ENCODE data around the gene ELAVL2.

The ELAVL2 gene

DNA sequence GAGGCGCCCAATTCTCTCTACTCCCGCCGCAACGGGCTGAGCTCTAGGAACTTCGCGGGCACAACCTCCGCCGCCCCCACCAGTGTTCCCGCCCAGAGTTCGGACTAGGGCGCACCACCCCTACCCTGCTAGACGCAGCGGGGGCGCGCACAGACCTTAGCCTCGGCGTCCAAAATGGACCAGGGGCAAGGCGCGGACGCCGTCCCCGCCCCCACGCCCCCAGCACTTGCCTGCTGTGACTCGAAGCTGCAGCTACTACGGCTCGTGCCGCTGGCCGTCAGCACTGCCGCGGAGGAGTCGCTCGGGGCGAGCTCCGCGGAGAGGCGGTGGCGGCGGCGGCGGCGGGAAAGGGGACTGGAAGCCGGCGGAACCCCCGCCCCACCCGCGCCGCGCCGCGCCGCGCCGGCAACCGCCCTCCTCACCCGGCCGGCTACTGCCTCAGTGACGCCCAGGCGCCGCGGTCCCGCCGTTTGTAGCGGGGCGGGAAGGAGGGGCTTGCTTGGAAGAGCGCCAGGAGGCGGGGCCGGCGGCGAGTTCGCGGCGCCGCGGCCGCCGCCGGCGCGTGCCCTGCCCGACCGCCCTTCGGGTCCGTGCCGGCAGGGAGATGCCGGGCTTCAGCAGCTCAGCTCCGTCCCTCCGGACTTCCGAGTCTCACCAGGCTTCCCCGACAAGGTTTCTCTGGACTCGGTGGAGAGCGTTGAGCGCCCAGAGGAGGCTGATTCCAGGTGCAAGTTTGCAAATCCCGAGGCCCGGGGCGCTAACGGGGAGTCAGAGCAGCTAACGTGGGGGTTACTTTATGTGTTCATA lies 4.5 kb downstream of the ELAVL2 start:
- DNase-seq, result no peak

- no peak for DNase-seq
Observed at GRCh38 chr9:23820451-23821374, 5.3 kb downstream of the ELAVL2 start.

- no peak for DNase-seq
Observed at GRCh38 chr9:23819403-23819802, 6.6 kb downstream of the ELAVL2 start.

DNA sequence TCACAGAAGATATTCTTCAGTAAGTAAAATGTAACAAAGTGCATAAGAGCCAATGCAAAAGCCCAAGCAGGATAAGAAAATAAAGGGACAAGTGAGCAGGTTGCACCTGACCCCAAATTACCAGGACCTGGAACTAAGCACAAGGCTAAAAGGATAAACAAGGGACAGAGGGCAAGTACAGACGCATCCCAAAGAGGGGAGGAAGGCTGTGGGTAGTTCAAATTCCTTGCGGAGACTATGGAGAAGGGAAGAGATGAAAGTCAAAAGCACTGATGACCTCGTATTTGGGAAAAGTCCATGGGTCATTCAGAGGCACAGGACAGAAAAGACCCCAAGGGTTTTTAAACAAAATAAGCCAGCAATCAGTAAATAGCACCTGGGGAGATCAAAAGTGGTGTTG lies 11.8 kb downstream of the ELAVL2 start:
- DNase-seq, result no peak

DNA sequence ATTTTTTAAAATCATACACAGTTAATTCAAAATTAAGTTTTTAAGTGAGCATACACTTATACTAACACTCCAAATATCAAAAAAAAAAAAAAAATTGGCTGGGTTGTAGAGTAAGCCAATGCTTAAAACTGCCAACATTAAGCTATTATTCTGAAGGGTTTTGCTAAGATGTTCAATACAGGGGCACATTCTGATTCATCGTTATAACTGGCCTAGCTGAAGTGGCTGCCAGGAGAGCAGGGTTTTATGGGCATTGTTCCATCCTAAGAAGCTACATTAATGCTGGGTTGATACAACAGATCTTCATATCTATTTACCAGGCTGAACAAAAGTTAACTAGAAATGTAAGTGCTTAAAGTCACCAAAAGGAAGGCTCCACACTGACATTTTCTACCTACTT lies 13.4 kb downstream of the ELAVL2 start:
- no peak for DNase-seq

DNA sequence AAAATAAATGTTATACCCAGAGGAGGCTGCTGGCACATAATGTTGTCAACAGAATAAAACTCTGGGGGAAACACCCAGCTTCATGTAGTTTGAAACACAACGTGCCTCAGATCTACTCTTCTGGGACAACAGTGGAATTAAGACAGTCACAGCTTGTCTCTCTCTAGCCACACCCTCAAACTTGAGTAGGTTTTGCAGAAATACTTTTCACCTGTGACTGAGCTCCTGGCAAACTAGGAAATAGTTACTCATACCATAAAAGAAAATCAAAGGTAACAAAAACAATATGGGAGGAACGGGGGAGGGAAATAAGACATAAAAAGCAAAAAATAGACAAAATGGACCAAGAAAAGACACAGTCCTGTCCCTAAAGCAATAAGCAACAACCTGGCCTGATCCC lies 14.4 kb downstream of the ELAVL2 start:
- DNase-seq, result no peak

GRCh38 chr9:23803216-23803615 lies 22.8 kb downstream of the ELAVL2 start:
- no peak for DNase-seq

DNA sequence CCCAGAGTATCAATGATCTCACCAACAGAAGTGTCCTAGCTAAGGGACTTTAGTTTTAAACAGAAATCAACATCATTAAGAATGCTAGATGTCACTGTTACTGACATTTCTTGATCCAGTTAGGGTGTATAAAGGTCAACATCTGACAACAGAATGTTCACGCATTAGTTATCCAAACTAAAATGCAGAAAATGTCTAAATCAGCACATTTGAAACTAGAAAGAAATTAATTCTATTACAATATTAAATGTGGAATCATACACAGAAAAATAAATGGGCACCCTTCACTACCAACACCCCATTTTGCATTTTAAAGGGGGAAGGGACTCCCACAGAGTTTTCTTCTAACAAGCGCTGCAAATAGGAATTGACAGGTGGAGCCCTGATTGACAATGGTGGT lies 24.5 kb downstream of the ELAVL2 start:
- DNase-seq, result no peak

- no peak for DNase-seq
Observed at GRCh38 chr9:23799521-23799920, 26.5 kb downstream of the ELAVL2 start.

DNA sequence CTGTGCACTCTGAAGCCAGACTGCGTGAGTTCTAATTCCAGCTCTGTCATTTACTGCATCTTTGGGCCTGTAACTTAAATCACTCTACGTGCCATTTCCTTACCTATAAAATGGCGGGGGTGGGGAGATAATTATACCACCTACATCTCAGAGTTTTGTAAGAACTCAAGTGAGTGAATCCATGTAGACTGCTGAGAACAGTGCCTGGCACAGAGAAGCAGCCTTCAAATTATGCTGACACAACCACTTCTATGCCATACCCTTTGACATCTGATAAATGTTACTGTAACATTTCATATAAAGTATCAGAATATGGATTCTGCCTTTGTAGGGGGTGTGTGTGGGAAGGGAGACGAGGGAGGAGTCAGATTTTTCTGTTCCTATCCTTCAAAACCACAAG lies 27.7 kb downstream of the ELAVL2 start:
- no peak for DNase-seq

GRCh38 chr9:23796209-23796608 lies 29.8 kb downstream of the ELAVL2 start:
- DNase-seq, result no peak

DNA sequence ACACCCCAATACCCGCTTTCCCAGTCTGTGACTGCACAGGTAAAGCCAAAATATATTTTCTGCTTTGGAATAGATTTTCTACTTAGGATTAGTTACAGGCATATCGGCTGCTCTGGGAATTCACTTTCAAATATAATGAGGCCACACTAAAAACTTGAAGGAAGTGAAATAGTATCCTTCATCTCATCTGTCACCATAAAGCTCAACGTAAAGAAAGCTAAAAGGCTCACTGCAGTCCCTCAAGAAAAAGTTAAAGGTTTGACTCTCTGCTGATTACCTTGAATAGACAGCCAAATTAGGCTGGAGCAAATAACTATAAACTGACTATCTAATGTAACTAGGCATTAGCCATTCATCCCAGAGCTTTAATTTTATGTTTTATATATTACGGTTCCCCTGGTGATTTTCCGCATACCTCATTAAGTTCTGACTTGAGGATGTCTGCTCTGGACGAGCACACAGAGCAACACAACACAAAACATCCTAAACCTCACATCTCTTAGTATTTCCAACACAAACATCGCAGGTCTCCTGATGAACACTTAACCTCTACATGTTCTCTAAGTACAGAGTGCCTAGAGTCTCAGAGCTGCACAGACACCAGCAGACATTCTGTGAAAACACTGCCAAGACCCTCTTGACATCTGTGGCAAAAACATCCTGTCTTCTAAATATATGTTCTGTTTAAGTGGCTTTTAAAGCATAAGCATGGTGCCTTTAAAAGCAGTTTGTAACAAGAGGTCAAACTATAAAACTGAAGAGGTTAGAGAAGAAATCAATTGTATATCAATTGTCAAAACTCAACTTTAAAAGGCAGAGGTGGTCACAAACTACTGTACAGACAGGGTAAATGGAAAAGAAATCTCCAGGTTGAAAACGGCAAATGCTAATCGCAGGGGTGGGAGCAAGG lies 35.4 kb downstream of the ELAVL2 start:
- DNase-seq, result no peak

- DNase-seq, result no peak
Observed at GRCh38 chr9:23789529-23790254, 36.3 kb downstream of the ELAVL2 start.

DNA sequence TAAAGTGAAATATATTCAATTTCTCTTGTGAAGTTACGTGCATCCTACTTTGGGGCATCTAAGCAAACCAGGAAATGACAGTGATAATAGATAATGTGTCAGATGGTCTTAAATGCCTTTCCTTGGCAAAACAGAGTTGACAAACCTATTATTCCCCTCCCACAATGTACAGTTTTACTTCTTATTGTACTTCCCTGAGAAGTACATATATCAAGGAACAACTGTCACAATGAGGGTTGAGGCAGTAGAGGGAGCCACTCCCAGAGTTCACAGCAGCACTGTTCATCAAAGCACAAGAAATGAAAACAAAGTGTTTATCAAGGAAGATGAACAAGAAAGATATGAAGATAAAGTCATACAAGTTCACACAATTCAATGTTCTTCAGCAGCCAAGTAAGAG lies 41.1 kb downstream of the ELAVL2 start:
- DNase-seq, result no peak

GRCh38 chr9:23783509-23783908 lies 42.5 kb downstream of the ELAVL2 start:
- no peak for DNase-seq

DNA sequence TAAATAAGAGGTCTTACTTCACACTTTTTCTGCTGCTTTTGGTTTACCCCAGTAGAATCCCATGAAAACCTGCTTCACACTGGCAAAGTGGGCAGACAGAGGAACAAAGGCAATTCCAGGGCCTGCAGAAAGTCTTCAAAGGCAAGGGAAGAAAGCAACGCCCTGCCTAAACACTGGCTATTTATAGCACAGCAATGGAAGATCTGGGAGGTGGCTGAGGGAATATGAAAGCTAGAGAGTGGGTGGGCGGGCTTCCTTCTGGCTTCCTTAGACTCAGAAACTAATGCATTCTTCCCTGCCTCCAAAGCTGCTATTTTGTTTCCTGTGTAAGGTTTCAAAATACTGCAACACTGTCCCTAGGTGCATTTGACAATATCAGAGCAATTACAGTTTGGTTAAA lies 46.8 kb downstream of the ELAVL2 start:
- no peak for DNase-seq

DNA sequence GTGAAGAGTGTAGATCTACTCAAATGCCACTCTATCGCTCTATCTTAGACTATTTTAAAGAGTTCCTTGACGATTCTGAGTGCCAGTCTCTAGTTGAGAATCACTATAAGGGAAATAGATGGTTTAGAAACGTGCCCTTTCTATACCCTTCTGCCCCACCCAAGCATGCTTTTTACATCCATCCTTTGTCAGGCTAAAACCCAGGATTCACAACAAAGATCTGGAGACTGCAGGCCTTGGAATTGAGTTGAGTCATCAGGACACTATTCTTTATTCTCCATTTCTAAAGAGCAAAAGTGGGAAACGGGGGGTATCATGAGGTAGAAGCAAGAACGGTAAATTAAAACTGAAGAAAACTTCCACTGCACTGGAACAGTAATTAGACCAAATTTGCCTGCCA lies 48.7 kb downstream of the ELAVL2 start:
- no peak for DNase-seq

DNA sequence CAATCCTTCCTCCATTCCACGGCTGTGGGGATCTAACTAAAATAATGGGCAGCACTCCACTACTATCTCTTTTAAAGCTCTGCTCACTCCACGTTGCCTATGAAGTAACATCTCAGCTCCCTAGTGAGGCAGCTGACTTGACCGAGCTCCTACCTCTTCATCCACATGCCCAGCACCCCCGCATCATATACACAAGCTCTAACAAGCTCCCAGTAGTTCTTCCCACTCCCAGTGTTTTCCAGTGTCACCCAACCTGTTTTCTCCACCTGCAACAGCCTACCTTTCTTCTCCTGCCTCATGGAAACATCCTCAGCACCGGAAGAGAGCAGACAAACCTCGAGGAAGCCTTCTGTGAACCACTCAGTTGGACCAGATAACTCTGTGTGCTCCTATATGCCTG lies 50.5 kb downstream of the ELAVL2 start:
- no peak for DNase-seq

DNA sequence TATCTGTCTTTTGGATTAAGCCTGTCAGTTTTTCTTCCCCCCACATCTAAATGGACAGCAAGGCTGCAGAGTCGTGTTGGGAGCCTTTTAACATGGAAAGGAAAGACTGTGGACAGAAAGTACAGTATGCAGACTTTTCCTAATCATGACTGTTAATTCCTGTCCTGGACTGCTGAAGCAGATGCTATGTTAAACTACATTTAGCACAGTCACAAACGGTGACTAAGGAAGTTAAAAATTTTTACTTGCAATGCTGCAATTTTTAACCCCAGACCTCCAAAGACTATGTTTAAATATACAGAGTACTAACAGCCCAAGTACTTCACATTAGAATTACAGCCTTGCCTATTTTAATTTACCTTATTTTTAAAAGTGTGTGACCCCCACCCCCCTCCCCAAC lies 51.8 kb downstream of the ELAVL2 start:
- DNase-seq, result no peak

DNA sequence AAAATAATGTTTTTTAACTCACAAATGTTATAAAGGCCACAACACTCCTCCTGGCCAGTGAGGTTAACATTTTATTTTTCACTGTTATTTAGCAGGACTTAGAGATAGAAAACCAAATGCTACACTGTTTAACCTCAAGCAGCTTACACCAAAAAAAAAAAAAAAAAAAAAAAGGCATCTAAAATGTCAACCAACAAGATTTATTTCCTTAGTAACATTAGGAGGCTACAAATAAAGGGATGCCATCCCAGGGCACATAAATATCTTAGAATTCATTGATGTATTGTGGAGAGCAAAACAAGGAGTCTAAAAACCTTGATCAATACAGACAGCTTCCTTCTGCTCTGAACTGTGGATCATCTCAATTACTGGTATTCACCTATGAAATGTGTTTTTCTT lies 53.7 kb downstream of the ELAVL2 start:
- DNase-seq, result no peak

GRCh38 chr9:23771746-23772384 lies 54.2 kb downstream of the ELAVL2 start:
- no peak for DNase-seq
